HG02798 (cell line): Measurements from ENCODE around the gene FBXO47.

Experiments
- ATAC-seq: cut with Tn5 transposase; IDR thresholded peaks from one replicate; pipeline ENCODE4 v1.9.1; 2021; ENCODE audit warnings: mild to moderate bottlenecking; ENCODE audit not compliant: unreplicated experiment, poor library complexity

The FBXO47 gene

DNA sequence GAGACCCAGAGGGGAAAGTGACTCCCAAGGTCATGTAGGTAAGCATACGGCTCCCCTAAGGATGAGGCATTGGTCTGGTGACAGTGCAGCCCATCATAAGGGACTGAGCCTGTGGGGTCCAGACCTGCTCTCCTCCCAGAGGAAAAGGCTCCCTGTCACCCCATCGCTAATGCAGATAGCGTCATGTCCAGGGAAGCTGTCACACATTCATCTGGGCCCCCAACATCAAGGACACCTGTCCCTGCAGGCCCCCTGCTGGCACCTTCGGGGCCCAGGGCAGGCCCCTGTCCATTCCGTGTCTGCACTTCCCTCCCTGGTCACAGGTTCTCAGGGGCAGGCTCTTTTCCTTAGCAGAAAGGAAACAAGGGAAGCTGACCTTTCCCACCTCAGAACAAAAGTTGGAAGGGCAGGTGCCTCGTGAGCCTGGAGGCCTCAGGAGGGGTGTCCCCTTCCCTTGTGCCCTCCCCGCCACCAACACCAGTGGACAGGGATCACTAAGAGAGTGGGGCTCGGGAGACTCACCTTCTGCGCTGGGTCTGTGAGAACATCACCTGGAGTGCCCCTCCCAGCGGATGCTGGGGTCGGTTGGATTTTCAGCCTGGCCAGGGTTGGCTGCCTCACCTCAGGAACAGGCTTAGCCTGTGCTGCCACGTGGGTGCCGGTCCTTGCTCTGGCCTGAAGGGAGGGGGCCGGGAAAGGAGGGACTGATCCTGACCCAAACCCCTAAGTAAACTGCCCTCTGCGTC lies 59.1 kb downstream of the FBXO47 start:
- no peak for ATAC-seq

DNA sequence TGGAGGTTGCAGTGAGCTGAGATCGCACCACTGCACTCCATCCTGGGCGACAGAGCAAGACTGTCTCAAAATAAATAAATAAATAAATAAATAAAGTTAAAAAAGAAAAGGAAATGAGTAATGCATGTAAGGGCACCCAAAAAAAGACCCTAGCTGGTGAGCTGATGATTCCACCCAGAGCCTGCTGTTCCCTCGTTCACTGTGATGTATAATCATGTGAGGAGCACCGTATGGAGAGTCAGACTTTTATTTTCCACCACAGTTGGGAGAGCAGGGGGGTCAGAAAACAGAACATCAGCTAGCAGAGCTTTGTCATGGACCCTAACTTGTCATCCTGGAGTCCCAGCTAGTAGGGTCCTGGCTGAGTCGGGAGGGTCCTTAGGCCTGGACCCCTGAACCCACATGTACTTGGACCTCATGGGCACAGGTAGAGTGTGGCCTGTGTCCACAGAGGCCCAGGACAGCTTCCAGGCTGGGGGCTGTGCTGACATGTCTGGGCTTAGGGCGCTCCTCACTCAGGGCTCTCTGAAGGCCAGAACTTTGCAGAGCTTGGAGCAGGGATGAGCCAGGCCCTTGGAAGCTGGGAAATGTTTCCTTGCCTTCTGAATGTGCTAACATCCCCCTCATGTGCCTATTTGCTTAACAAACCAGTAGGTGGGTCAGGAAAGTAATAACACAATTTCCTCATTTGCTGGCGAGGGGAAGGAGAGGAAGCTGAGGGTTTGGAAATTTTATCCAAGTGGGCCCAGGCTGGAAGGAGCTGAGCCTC lies 60.6 kb downstream of the FBXO47 start:
- ATAC-seq: no peak

DNA sequence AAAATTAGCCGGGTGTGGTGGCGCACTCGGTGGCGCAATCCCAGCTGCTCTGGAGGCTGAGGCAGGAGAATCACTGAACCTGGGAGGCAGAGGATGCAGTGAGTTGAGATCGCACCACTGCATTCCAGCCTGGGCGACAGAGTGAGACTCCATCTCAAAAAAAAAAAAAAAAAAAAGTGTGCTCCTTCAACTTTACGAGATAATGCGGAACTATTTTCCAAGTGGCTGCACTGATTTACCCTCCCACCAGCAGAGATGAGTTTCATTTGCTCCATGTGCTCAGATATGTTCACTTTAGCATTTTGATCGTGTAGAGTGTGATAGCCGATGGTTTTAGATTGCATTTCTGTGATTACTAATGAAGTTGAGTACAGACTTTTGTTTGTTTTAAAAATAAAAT lies 61.8 kb downstream of the FBXO47 start:
- ATAC-seq: no peak

DNA sequence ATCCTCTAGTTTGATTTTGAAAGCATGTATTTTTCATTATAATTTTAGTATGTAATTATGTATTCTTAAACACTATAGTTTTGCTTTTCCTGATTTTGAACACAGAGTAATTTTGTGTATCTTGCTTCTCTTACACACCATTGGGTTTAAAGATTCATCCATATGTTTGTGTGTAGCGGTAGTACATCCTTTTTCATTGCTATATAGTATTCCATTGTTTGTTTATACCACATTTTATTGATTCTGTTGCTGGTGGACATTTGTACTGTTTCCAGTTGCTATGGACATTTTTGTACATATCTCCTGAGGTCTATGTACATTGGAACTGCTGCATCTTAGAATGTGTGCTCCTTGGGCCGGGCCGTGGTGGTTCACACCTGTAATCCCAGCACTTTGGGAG lies 62.3 kb downstream of the FBXO47 start:
- ATAC-seq: no peak

DNA sequence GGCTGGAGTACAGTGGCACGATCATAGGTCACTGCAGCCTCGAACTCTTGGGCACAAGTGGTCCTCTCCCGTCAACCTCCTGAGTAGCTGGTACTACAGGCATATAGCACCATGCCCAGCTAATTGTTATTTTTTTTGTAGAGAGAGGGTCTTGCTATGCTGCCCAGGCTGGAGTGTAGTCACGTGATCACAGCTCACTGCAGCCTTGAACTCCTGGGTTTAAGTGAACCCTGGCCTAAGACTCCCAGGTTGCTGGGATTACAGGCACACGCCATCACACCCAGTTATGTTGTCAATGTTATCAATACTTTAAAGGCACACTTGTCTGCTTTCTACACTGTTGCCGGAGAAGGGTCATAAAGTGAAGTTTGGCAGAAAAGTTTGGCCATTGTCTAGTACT lies 63.8 kb downstream of the FBXO47 start:
- no peak for ATAC-seq

DNA sequence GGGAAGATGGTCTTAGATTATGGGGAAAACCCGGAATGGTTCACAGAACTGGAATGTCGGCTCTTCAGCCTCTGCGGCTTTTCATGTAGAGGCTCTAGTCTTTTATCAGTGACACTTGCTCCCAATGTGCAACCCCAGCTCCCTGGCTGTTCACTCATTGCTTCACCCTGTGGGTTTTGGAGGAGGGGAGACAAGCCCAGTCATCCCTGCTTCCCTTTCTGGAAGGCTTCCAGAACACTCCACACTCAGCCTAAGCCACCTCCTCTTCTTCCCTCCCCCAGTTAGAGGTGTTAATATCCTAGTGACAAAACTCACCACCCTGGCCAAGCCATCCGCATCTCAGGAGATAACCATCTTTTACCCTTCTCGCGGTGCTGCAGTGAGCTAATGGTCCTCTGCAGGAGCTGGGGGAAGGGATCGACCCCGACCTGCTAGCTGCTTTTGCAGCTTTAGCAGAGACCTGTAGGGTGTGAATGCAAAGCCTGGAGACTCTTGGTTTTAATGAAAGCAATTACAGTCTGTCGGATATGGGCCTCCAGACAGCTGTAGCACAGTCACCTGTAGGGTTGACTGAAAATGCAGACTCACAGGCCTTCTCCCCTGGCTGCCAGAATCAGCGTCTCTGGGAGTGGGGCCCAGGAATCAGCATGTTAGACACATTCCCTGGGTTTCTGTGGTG lies 66.1 kb downstream of the FBXO47 start:
- ATAC-seq: no peak

DNA sequence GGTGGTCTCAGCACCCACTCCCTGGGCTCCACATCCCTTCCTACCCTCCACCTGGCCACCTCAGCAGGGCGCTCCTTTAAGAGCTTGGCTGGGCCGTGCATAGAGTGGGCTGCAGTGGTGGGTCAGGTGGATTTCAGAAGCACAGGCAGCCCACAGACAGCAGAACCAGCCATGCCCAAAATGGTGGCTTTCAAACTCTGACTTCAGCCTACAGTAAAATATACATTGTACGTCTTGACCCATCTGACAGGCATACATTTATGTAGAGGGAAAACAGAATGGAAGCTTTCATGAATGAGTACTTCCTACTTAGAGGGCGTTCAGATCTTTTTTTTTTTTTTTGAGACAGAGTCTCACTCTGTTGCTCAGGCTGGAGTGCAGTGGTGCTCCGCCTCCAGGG lies 67.8 kb downstream of the FBXO47 start:
- no peak for ATAC-seq

DNA sequence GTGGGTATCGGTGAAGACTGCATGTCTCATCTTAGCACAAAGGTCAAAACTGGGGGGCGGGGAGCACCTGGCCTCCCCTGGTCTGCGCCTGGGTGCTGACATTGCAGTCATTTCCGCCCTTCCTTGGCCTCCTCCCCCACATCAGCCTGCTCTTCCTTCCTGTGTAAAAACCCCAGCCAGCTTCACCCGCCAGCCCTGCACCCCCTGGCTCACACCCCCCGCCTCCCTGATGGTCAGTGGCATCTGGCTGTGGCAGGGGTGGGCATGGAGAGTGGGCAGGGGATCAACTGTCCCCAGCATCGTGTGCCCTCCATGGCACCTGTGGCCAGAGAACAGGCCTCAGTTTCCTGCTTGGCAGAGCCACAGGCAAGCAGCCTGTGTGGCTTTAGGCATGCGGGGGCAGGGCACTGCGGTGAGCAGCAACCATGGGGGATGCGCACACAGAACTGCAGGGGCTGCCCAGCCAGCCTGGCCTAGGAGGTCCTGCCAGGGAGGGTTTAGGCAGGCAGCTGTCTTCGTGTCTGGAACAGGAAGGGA lies 68.3 kb downstream of the FBXO47 start:
- ATAC-seq: peak; percentile 76

DNA sequence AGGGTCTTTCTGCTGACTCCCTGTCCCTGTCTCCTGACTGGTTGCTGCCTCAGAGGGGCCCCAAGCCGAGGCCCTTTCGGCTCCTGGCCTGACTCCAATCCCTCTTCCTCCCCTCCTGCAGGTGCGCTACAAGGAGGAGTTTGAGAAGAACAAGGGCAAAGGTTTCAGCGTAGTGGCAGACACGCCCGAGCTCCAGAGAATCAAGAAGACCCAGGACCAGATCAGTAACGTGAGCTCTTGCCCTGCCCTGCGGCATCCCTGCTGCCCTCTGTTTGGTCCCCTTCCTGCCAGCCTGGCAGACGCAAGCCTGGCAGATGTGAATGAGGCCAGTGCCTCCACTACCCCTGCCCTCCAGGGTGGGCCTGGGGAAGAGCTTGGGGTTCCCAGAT lies 68.9 kb downstream of the FBXO47 start:
- peak; percentile 19 for ATAC-seq

DNA sequence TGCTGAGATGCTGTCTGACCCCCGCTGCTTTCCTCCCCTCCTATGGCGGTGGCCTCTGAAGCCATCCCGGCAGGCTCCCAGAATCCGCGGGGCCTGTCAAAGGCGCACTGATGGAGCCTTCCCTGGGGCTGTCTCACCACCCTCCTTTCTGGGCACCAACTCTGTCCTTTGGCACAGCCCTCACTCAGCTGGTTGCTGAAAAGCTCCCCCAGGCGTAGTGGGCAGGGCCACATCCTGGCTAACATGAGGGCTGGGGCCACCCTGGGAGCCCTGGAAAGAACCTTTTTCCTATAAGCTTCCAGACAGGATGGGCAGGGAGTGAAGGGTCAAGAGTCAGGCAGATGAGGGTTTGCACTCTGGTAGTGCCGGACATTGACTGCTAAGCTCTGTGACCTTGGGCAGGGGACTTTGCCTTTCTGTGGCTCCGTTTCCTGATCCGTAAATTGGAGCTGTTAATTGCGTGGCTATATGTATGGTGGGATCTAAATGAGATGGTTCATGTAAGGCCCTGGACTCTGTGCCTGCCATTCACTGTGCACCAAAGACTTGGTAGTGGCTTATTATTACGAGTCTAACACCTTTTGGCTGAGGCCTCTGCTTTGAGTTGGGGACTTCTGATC lies 69.4 kb downstream of the FBXO47 start:
- no peak for ATAC-seq

DNA sequence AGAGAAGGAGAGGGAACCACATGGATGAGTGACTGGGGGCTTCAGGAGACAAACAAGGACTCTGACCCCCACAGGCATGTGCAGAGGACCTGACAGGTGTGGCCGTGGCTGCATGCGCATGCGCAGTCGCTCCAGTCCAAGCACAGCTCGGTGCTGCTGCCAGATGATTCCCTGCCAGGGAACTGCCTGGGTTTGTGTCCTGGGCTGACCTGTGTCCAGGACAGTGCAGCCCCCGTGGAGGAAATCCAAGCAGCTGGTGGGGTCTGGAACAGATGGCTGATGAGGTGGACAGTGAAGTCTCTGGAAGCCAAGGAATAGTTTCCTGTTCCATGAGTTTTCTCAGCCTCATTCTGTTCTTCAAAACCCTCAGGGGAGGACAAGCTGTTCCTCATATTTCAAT lies 70.0 kb downstream of the FBXO47 start:
- ATAC-seq: no peak

DNA sequence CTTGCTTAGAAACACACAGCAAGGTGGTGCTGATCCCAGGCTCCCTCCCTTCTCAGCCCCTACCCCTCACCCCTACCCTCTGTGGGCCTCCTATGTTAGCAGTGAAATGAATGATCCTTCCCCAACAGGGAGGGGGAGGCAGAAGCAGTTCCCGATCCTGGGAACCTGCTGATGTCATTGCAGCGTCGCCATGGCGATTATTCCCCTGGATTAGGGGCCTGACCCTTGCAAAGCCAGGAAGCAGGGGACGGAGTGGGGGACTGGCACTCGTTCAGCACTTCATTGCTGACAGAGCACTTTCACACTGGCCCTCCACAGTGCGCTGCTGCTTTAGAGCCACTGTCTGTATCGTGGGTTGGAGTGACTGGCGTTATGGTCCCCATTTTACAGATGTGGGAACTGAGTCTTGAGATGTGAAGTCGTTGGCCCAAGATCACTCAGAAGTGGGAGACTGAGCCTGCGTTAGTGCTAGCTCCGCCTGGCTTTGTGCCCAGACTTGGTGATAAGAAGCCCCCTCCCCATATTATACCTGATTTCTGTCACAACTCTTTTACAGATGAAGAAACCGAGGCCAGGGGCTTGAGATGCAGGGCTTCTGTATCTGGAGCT lies 70.8 kb downstream of the FBXO47 start:
- ATAC-seq: no peak

DNA sequence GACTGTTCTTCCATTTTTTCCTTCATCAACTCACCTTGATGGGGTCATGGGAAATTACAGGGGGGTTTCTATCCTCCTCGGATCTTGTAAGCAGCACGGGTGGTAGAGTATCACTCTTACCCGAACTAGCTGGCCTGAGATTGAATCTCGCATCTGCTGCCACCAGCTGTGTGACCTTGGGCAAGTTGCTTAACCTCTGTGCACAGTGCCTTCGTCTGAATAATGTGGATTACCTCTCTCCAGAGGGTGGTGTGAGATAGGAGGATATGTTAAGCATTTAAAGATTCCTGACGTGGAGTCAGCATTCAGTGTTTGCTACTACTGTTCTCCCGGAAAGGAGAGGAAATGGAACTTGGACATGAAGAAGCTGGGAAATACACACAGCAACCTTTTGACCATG lies 72.9 kb downstream of the FBXO47 start:
- ATAC-seq: no peak

DNA sequence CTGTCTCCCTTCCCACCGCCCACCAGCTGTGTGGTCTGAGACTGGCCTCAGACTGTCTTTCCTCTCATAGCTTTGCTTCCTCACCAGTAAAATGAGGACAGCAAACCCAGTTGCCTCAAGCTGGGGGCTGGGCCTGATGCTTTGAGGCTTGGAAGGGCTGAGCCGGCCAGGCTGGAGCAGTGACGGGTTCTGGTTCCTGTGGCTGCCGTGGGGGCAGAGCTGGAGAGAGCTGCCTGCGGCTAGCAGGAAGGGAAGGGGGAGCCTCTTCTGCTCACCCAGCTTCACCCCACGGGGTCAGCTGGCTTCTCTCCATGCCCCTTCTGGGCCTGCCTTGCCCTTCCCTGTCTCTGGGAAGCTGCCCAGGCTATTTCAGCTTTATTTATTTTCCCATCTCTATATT lies 73.6 kb downstream of the FBXO47 start:
- ATAC-seq: no peak

DNA sequence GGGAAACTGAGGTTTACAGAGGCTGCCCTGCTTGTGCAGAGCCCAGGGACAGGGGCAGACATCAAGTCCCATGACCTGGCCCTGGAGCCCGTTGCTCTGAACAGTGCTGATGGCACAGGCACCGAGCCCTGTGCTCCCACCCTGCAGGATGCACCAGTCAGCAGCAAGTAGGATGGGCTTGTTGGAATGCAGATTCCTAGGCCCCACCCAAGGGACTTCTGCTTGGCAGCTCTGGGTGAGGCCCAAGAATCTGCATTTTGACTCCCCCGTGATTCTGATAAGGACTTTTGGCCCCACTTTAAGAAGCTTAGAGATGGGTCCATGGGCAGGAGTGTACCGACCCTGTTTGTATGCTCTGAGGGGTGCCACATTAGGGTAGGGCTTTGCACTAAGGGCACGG lies 74.1 kb downstream of the FBXO47 start:
- no peak for ATAC-seq

DNA sequence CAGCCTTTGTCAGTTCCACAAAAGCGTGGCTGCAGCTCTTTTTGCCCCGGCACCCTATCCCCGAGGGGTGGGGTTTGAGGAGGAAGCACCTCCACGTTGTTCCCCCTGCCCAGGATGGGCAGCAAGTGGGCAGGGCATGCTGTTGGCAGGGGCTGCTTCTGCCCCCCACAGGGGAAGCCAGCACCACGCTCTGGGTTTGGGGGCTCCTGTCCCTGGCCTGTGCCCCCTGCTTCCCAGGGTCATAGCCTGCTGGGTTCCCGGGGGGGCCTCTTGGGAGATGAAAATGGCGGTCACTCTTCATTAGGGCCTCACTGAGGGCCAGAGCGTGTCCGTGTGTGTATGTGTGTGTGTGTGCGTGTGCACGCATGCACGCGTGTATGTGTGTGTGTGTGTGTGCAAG lies 74.6 kb downstream of the FBXO47 start:
- ATAC-seq: no peak

DNA sequence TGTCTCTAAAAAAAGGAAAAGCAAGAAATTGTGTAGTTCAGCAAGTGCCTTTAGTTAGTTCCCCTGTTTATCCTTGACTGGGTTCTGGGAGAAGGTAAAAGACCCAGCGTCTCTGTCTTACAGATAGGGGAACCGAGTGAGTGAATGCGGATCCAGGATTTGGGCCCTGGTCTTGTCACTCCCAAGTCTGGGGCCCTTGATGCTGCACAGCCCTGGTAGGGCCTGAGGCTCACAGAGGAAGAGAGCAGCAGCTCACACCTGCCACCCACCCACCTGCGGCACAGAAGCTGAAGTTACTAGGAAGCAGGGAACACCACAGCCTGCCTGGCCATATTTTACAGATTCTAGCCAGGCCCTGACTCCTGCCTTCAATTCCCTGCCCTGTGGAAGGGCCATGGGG lies 75.1 kb downstream of the FBXO47 start:
- no peak for ATAC-seq

DNA sequence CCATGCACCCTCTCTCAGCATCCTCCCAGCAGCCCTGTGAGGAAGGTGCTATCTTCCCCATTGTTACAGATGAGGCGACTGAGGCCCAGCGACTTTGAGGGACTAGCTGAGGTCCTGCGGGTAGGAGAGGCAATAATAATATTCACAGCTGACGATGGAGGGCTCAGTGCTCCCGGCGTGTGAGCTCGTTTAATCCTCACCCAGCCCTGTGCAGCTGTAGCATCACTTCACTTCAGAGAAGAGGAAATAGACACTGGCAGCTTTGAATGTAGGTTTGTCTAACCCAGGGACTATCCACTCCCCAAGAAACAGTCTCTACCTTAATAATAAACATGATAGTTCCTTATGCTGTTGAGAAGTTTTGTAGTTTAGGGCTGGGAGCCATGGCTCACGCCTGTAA lies 75.8 kb downstream of the FBXO47 start:
- no peak for ATAC-seq

DNA sequence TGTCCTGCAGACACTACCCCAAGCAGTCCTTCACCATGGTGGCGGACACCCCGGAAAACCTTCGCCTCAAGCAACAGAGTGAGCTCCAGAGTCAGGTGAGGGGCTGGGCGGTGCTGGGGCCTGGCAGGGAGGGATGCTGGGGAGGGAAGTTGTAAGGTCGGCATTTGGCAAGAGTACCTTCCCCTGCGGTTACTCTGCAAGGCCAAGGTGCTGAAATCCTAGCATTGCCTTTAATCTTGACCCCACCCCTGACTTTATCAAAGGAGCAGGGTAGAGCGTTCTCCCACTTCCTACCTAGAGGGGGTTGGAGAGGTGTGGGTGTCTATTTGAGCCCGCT lies 76.8 kb downstream of the FBXO47 start:
- ATAC-seq: no peak

DNA sequence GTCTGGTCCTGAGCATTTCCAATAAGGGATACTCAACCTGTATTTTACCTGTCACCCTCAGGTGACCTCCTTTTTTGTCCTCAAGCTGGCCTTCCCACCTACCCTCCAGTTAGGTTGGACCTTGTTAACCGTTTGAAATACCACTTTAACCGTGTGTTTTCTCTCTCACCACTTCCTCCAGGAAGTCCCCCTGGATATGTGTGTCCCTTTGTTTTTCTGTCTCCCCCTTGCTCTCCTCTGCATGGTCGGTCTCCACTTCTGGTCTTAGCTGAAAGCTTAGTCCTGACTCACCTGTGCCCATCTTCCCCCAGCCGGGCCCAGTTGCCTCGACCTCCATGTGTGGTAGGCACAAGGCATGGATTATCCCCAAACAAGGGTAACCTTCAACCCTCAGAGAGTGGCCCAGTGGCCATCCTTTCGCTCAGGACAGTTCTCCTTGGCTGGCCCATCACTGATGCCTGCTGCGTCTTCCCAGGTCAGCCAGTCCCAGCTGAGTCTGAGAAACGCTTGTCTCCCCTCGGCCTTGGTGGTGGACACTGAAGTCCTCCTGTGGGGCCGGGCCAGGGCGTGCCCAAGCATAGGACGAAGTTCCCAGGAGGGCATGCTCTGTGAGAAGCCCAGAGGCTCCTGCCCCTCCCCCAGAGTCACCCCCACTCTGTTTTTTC lies 77.3 kb downstream of the FBXO47 start:
- ATAC-seq: no peak
